Fibroblast of pulmonary artery (primary cell): ENCODE results near the gene TMEM130.

Experiments used
- DNase-seq: peaks from one replicate; pipeline ENCODE4 v3.0.0-alpha.2; 2010; ENCODE audit warnings: low read depth
- H3K4me3 ChIP-seq: replicated peaks from 2 replicates; pipeline ENCODE4 v1.5.1; 2011; ENCODE audit warnings: low read depth, mild to moderate bottlenecking, control low read depth, low read length, moderate library complexity
- CTCF ChIP-seq: IDR thresholded peaks from 2 replicates; pipeline ENCODE4 v1.5.1; 2011; ENCODE audit warnings: mild to moderate bottlenecking, control low read depth, low read length, inconsistent platforms; ENCODE audit errors: missing control alignments

TMEM130 gene

GRCh38 chr7:98864731-98865453, 4.9 kb downstream of the TMEM130 start:
- no peak for TF ChIP-seq CTCF
- no peak overlapping the region for H3K4me3 ChIP-seq
- no peak for DNase-seq

GRCh38 chr7:98863601-98864000, 6.2 kb downstream of the TMEM130 start:
- no peak for DNase-seq
- no peak overlapping the region for H3K4me3 ChIP-seq
- no peak for TF ChIP-seq CTCF

GRCh38 chr7:98862716-98863420, 6.9 kb downstream of the TMEM130 start:
- no peak for DNase-seq
- no peak overlapping the region for H3K4me3 ChIP-seq
- no peak for TF ChIP-seq CTCF

- no peak overlapping the region for H3K4me3 ChIP-seq
- no peak for TF ChIP-seq CTCF
- DNase-seq: no peak
These were observed 7.6 kb downstream of the TMEM130 start for GRCh38 chr7:98862203-98862602.

GRCh38 chr7:98860071-98860470, 9.7 kb downstream of the TMEM130 start:
- TF ChIP-seq CTCF: no peak
- no peak for DNase-seq
- H3K4me3 ChIP-seq: no peak overlapping the region

GRCh38 chr7:98855610-98856422, 14.0 kb downstream of the TMEM130 start:
- DNase-seq: no peak
- no peak overlapping the region for H3K4me3 ChIP-seq
- no peak for TF ChIP-seq CTCF
